ENCODE measurements around the gene CFAP97D1.

CFAP97D1 gene

DNA sequence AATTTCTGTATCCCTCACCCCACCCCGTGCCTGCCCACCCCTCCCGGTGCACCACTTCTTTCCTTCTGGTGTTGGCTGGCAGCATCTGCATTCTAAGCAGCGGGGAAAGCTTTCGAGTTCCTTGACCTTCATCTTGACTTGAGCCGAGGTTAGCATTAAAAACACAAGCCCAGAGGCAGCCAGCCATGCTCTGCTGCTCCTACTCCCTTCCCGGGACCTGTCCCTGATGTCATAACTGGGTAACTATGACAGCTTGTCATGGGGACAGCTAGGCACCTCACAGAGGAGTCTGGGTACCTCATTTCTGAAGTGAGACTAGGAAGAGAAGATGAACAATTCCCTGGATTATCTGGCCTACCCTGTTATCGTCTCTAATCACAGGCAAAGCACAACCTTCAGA is at the start of gene CFAP97D1:
CFAP97D1 (plus strand) TSS at position 301 of the 400 bp plus-strand sequence; CDS start at position 329, 28 bp downstream.
- peaks cover 0 to 35% (median 25%) of the 10 kb centered on the region in 4 donors for H3K4me1 ChIP-seq
- intact Hi-C loops (cut with DNase I; ENCODE audit: low total_unique reads), result loop anchor here (10.0 kb wide), 1 partner anchor 55 kb away; the partner anchor contains the start of gene MPP3
- H3K27me3 ChIP-seq, result peaks cover 0 to 4% of the 10 kb centered on the region in 2 donors
- H3K36me3 ChIP-seq, result peaks cover 2 to 8% (median 7%) of the 10 kb centered on the region in 3 donors
- peak within 1 kb of the TSS; percentile 97 to 100 for H3K27ac ChIP-seq
- no peak for TF ChIP-seq CTCF (IDR thresholded peaks at IDR 0.05)
- no peaks in the 10 kb centered on the region for H3K9me3 ChIP-seq
- H3K4me3 ChIP-seq, result peak within 1 kb of the TSS; percentile 75 to 94
- DNase-seq, result no peak

DNA sequence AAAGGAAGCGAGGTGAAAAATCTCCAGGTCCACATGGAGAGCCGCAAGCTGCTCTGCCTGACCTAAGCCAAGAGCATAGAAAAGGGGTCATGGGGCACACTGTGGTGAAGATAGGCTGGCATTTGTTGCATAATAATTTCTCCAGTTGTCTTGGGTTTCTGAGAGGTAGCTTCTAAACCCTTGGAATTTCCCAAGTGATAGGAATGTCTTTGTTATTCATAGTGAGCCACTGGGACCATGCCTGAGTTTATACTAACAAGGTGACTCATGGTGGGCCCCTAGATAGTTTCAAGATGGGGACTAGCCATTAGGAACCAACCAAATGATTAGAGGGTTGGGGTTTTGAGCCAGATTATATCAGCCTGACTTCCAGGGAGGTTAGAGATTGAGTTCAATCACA is 47.3 kb upstream of the CFAP97D1 start:
- H3K36me3 ChIP-seq, result no peaks in the 10 kb centered on the region
- no peak for DNase-seq
- intact Hi-C loops (cut with DNase I; ENCODE audit: low total_unique reads), result no loop called here
- no peak overlapping the region for H3K4me3 ChIP-seq
- no peaks in the 10 kb centered on the region for H3K9me3 ChIP-seq
- H3K4me1 ChIP-seq, result no peaks in the 10 kb centered on the region
- H3K27me3 ChIP-seq, result no peaks in the 10 kb centered on the region
- no peak overlapping the region for H3K27ac ChIP-seq
- TF ChIP-seq CTCF (IDR thresholded peaks at IDR 0.05), result no peak

DNA sequence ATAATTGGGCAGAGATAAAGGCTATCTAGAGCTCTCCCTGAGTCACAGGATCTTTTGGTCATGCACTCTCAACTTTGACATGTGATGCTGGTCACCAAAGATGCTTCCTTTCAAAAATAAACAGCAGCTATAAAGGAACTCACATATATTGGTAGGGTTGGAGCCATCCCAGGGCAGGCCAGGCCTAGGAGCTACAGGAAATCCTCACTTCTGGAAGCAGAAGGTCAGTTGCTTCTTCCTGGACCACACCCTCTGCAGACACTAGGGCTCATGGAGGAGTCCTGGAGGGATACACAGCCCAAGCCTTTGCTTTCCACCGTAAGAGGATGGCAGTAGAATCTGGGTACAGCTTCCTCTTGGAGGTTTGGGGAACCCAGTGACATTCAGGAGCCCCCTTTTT is 46.3 kb upstream of the CFAP97D1 start:
- intact Hi-C loops (cut with DNase I; ENCODE audit: low total_unique reads), result no loop called here
- Histone ChIP-seq H3K9me3 (no peaks in the 10 kb centered on the region), H3K4me1 (no peaks in the 10 kb centered on the region), H3K27me3 (no peaks in the 10 kb centered on the region), H3K36me3 (no peaks in the 10 kb centered on the region), H3K4me3 (no peak overlapping the region), H3K27ac (no peak overlapping the region)
- TF ChIP-seq CTCF (IDR thresholded peaks at IDR 0.05), result no peak
- no peak for DNase-seq

DNA sequence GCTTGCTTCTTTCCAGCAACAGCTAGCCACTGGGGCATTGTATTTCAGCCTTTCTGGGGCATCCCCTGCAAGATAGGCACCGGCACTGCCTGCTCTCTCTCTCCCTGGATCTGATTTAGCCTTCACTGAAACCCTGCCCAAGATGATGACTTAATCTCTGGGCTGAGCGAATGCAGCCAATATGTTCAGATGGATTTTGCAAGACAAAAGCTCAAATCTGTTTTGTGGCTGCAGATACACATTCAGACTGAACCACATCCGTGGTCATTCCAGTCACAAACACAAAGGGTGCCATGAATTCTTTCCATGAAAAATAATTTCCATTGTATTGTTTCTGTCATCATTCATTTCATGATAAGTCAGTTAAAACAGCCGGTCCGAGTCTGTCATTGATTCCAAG is 45.9 kb upstream of the CFAP97D1 start:
- DNase-seq, result no peak
- no peaks in the 10 kb centered on the region for H3K36me3 ChIP-seq
- H3K27ac ChIP-seq, result no peak overlapping the region
- no peaks in the 10 kb centered on the region for H3K27me3 ChIP-seq
- TF ChIP-seq CTCF (IDR thresholded peaks at IDR 0.05), result no peak
- no peaks in the 10 kb centered on the region for H3K4me1 ChIP-seq
- no peaks in the 10 kb centered on the region for H3K9me3 ChIP-seq
- intact Hi-C loops (cut with DNase I; ENCODE audit: low total_unique reads), result no loop called here
- H3K4me3 ChIP-seq, result no peak overlapping the region

DNA sequence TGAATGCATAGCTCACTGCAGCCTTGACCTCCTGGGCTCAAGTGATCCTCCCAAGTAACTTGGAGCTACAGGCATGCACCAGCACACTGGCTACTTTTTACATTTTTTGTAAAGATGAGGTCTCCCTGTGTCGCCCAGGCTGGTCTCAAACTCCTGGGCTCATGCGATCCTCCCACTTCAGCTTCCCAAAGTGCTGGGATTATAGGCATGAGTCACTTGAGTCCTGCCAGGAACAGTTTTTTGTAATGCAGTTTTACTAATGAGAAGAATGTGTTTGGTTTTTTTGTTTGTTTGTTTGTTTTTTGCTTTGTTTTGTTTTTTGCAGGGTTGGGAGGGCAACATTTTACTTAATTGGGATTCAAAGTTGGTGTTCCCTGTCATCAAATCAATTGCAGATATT is 43.8 kb upstream of the CFAP97D1 start:
- H3K4me1 ChIP-seq, result peaks cover 0 to 18% (median 9%) of the 10 kb centered on the region in 4 donors
- no peaks in the 10 kb centered on the region for H3K36me3 ChIP-seq
- no peaks in the 10 kb centered on the region for H3K9me3 ChIP-seq
- no peak overlapping the region for H3K27ac ChIP-seq
- no peak for TF ChIP-seq CTCF (IDR thresholded peaks at IDR 0.05)
- no peak for DNase-seq
- H3K27me3 ChIP-seq, result no peaks in the 10 kb centered on the region
- intact Hi-C loops (cut with DNase I; ENCODE audit: low total_unique reads), result no loop called here
- no peak overlapping the region for H3K4me3 ChIP-seq

GRCh38 chr17:43737722-43738121 is 42.5 kb upstream of the CFAP97D1 start:
- Histone ChIP-seq H3K4me3 (no peak overlapping the region), H3K4me1 (peaks cover 0 to 27% (median 9%) of the 10 kb centered on the region in 4 donors), H3K27me3 (no peaks in the 10 kb centered on the region), H3K36me3 (no peaks in the 10 kb centered on the region), H3K27ac (no peak overlapping the region), H3K9me3 (no peaks in the 10 kb centered on the region)
- no peak for DNase-seq
- TF ChIP-seq CTCF (IDR thresholded peaks at IDR 0.05), result no peak
- intact Hi-C loops (cut with DNase I; ENCODE audit: low total_unique reads), result no loop called here

All from tibial artery (tissue), 4 donors.